Suppressor macrophage treated with lipopolysaccharide for 1 hour (primary cell): ENCODE results near the gene WDR11.
"Not testable (repeated sequence)": the region's sequence is repeated elsewhere in the genome, so short reads cannot be mapped to it uniquely, and the experiment has no call there.

Experiments used
- DNase-seq, 3 donors: peaks; one replicate each; pipeline ENCODE4 v3.0.0-alpha.2; 2020 to 2022

WDR11 gene

DNA sequence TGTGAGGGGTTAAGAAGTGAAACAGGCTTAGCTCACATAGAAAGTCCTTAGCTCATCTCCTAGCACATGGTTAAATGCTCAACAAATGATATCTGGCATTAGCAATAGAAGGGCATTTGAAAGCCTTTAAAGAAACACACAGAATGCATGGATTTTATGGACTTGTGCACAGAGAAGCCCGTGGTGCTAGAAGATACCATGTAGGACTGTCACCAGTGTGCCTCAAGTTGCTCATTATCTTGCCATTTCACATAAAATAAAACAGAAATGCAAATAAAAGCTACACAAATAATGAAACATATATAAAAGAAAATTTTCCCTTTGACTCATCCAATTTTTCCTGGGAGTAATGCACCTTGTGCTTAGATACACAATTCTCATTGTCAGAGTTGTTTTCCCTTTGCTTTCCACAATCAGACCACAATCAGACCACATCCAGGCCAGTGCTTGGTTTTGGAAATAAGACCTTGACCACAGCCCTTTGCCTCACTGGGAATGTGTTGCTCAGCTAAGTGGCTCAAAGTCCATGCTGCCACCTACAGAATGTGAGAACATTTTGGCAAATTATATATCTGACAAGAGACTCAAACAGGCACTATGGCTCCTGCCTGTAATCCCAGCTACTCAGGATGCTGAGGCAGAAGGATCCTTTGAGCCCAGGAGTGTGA lies 9.5 kb upstream of the WDR11 start:
- DNase-seq: peak in 1 of 3 donors; percentile 48

DNA sequence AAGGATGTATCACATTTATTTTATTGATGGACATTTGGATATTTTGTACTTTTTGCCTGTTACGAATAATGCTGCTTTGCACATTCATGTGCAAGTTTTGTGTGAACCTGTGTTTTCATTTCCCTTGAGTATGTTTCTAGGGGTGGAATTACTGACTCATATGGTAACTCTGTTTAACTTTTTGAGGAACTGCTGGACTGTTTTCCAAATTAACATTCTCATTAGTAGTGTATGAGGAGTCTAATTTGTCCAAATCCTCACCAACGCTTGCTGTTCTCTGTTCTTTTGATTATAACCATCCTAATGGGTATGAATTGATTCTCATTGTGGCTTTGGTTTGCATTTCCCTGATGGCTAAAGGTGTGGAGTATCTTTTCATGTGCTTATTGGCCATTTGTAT lies 3.2 kb downstream of the WDR11 start:
- peak in 2 of 3 donors; percentile 31 to 46 for DNase-seq

DNA sequence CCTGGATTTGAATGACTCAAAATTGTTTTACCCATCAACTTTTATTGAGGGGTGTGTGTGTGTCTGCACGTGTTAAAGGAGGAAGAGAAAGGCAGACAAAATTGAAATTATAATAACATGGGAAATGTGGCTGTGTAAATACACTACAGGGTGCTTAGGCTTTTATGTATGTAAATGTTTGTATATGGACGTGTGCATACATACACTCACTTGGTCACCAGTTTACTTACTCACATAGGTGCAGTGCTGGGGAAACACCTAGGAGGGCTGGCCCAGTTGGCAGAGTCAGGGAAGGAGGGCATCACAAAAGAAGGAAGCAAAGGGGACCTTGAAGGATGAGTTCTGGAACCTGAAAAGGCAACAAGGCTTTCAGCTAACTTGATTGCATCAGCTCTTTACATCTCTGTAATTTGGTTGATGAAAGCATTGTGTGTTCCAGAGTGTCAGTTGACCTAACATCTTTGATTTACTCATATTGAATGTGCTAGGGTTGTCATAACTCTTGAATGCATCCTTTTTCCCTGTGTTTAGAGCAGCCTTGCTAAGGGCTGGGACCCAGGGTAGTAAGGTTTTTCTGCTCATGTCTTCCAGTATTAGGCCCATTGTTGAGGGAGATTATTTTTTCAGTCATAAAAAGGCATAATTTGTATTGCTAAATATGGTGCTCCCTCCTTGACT lies 10.2 kb downstream of the WDR11 start:
- DNase-seq: no peak

DNA sequence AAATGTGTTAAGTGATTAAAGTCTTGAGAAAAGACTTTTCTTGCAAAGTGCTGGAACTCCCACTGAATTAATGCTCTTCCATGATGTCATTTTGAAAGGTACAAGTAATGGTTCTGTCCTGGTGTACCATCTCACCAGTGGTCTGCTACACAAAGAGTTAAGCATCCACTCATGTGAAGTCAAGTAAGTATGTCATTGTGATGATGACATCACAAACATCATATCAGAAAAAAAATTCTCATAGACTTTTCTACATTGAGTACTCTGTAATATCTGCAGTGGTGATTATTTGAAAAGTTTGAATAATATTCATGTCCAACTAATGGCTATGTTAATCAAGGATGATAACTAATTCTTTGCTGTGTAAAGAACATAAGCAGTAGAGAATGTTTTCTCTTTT lies 22.6 kb downstream of the WDR11 start:
- no peak for DNase-seq

DNA sequence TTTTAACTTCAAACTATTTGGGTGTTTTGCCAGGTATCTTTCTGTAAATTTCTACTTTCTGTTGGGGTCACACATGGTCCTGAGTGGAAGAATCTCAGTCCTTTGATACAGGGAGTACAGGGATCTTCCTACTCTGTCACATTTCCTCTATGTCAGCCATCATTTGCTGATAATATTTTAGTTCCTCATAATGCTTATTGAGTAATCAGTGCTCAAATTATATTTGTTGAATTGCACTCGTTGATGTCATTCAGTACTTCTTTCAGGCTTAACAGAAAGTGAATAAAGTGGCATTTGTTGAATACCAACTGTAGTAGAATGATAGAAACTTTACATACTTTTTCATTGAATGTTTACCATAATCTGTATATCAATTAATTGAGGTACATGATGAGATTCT lies 31.9 kb downstream of the WDR11 start:
- peak; percentile 29 to 83 (median 78) for DNase-seq

DNA sequence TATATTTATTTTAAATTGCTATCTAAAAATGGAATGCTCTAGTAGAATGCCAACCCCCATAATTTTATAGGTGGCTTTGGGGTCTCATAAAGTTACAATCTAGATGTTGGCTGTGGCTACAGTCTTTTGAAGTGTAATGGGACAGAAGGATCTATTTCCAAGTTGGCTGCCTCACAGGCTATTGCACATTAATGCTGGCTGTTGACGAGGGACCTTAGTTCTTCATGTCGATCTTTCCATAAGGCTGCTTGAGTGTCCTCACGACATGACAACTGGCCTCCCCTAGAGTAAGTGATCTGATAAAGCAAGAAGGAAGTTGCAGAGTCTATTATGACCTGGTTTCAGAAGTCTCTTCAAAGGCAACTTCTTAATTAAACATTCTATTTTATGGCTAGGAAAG lies 36.3 kb downstream of the WDR11 start:
- no peak for DNase-seq

DNA sequence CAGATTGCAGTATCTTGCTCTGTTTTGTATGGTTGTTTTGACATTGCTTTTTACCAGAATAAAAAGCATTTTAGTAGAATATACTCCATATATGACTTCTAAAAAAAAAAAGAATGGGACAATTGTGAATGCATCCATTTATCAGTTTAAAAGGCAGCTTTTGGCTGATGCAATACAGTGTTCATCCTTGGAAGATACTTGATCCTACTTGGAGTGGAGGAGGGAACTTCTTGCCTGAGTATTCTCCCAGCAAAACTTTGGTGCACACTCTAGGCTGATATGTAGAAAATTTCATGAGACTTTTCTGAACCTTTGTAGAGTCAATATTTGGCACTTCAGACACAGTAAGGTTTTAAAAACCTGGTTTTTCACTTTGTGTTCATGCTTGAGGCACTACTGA lies 40.2 kb downstream of the WDR11 start:
- DNase-seq: no peak

DNA sequence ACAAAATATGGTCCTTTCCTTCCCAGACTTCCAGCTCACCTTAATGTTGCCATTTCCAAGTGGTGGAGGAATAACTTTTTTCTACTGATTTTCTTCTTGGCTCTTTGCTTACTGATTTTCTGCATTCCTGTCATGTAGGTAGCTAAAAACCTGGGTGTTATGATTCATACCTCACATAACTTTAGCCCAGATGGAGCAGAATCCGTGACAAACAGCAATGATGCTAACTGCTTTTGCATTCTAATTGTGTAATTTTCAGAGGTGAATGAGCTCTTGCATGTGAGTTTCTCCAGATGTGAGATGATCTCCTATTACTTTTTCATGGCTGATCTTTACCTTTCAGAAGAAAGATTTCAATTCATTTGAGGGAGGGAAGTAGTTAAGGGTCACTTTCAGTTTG lies 43.4 kb downstream of the WDR11 start:
- DNase-seq: no peak

DNA sequence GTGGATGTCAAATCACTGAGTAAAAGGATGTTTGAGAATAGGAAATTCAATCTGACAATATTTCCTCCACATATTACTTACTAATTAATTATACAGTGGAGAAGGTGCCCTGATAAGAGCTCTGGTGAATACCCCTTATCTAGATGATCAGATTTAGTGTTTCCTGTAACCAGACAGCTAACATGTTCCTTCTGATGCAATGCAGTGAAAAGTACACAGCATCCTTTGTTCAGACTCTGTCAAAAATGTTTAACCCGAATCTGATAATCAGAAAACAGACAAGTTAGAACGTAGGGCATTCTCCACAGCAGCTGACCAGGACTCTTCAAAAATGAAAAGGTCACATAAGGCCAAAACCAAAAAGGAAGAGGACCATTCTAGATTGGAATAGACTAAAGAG lies 46.2 kb downstream of the WDR11 start:
- DNase-seq: no peak

DNA sequence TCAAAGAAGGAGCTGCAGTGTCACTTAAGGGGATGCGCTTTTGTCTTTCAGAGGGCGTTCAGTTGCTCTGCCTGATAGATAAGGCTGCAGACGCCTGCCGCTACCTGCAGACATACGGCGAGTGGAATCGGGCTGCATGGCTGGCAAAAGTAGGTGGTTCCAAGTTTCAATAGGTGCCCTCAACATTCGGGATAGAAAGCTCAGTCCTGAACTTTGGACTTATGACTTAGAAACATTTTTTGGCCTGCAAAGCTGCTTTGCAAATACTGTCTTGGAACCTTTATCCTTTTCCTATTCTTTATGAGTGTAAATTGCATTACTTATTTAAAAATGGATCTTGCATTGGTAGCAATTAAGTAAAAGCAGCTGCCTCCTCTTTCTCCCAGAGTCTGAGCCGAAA lies 54.1 kb downstream of the WDR11 start:
- DNase-seq: no peak

DNA sequence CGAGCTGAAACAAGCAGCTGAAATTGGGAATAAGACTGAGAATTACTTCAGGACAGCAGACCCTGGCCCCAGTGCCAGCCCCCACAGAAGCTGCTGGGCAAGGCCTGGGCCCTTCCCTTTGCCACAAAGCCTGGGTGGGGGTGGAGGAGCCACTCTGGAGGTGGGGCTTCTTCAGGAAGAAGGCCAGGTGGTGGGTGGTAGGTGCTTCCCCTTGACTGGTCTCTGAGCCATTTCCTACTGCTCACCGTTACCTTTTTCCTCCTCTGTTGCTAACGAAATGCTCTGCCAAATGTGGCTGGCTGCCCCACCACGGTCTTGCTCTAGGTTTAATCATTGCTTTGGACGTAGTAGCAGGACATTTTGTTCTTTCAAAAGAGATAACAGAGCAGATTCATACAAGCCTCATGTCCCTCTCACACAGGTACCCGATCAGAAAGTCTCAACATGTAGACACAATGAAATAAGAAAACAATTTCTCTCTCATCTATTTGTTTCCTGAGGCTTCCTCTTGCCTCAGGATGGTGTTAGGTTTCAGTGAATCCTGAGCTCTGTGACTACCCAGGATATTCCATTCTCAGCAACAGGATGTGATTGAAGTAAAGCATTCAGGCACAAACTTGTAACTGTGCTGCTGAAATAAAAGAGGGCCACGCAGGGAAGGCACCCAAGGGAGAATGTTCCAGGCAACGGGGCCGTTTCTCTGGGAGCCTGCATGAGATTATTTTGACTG lies 66.5 kb downstream of the WDR11 start:
- no peak for DNase-seq

DNA sequence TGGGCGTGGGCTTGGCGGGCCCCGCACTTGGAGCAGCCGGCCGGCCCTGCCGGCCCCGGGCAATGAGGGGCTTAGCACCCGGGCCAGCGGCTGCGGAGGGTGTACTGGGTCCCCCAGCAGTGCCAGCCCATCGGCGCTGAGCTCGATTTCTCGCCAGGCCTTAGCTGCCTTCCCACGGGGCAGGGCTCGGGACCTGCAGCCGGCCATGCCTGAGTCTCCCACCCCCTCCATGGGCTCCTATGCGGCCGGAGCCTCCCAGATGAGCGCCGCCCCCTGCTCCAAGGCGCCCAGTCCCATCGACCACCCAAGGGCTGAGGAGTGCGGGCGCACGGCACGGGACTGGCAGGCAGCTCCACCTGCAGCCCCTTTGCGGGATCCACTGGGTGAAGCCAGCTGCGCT lies 72.7 kb downstream of the WDR11 start:
- DNase-seq: not testable (repeated sequence)

DNA sequence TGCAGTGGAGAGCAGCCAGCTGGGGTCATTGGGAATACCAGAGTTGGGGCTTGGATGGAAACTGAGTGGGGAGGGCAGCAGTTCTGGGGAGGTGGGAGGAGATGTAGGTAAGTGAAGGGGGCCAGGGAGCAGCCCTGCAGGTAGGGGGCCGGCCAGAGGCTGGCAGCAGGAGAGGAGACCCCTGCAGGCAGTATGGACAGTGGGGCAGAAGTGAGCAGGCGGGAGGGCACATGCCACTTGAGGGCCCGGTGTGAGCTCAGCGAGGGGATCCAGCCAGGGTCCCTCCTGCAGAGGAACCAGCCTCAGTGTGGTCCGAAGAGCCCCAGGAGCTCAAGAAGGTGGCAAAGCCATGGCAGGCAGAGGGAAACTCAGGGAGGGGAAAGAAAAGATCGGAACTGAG lies 75.4 kb downstream of the WDR11 start:
- DNase-seq: no peak

DNA sequence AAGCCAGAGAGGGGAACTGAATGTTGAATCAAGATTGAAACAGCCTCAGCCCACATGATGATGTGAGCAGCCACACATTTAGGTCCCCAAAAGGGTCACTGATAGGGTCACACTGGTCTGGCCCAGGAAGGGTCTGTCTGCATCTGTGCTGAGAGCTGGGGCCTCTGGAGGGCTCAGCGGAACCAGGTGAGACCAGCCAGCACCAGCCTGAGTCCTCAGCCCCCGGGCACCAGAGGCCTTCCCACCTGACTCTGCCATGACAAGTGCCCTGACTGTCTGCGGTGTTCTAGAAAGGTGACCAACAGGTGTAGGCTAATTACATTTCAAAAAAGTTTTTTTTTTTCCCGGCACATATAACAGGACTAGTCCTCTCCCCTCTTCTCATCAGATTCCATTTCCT lies 76.2 kb downstream of the WDR11 start:
- DNase-seq: no peak

DNA sequence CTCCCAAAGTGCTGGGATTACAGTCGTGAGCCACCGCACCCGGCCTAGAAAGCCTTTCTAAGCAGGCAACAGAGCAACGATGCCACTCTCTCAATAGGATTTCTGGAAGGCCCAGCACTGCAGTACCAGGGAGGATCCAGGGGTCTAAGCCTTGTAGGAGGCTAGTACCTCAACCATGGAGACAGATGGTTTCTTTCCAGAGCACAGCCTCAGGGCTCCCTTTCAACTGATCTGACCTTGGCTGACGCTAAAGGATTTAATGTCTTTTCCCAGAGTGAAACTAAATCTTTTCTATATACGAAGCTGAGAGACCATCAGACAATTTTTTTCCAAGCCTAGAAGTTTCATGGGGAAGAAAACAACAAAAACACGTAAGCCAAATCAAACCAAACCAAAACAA lies 78.0 kb downstream of the WDR11 start:
- DNase-seq: no peak

DNA sequence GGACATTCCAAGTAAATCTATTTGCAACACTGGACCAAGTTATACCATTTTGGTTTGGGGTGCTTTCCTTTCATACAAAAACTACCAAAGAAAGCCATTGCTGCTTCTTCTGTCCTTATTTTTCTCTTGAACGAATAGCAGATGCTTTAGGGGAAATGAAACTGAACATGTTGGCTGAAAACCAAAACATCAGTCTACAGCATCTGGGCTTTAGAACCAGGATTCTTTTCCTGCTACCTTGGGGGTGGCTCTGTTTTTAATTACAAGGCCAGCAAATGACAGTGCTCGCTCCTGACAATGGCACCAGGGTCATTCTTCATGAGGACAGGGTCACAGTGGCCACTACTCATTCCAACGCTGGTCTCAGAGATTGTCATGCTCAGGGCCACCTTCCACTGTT lies 80.3 kb downstream of the WDR11 start:
- DNase-seq: no peak

DNA sequence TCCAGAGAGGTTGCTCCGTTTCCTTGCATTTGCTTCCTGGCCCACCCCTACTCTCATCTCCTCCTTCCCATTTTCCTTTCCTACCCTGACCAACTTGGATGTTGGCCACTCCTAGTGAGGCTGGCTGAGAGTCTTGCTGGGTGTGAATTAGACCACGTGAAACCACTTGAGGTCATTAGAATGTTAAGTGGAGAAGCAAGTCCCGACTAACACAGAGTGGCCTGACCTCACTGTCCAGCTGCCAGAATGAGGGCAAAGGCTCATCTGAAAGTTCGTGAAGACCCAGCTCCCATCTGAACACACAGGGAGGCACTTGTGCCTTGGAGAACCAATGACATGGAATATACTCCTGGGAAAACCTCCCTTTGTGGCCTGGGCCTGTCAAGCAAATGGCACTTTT lies 80.8 kb downstream of the WDR11 start:
- no peak for DNase-seq

DNA sequence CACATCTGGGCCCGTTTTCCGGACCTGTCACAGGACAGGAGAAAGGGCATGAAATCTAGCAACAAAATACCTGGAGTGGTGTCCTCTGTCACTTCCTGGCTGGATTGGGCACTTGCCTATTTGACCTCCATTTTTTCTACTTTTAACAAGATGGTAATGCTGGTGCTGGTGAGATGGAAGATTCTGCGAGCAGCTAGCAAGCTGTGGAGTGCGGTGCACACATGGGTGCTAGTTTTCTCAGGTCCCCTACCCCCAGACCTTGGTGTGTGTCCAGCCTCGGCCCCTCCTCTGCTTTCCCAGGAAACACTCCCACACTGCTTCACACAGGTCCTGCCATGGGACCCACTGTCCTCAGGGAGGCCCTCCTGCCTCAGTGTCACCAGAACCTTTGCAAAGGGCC lies 87.7 kb downstream of the WDR11 start:
- DNase-seq: no peak

DNA sequence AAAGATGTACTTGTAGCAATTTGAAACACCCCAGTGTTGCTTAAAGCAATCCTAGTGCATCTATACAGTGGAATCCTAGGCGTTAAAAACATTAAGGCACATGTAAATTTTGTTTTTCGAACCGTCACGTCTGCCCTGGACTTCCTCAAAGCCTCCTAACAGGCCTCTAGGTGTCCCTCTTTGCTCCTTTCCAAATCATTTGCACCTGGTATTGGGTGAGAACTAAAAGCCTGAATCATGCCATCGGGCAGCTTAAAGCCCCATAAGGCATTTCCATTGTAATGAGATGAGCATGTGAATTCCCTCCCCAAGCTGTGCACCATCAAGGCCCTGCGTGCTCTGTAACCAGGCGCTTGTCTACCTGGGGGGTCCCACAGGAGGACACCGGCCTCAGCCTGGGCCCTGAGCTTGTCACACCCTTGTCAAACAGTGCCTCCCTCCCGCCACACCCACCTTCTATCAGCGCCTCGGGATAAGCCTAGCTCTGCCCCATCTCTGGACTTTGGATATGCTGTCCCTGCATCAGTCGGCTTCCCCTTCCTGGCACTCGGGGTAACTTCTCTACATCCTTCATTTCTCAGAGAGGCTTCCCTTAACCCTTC lies 89.2 kb downstream of the WDR11 start:
- no peak for DNase-seq

DNA sequence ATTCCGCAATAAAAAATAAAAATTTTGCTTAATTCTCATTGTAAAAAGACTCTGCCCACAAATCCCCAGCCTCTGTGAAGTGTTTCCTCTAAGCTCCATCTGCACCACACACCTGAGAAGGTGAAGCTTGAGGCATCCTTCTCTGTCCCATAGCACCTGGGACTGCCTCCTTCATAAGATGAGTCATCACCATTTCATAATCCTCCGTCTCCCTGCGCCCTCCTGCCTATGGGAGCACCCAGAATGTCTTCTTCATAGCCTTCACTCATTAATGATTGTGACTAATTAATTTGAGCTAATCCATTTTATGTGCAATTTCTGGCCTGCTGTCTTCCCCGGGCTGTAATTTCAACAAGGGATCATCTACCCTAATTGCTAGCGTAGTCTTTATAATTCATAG lies 90.3 kb downstream of the WDR11 start:
- no peak for DNase-seq

DNA sequence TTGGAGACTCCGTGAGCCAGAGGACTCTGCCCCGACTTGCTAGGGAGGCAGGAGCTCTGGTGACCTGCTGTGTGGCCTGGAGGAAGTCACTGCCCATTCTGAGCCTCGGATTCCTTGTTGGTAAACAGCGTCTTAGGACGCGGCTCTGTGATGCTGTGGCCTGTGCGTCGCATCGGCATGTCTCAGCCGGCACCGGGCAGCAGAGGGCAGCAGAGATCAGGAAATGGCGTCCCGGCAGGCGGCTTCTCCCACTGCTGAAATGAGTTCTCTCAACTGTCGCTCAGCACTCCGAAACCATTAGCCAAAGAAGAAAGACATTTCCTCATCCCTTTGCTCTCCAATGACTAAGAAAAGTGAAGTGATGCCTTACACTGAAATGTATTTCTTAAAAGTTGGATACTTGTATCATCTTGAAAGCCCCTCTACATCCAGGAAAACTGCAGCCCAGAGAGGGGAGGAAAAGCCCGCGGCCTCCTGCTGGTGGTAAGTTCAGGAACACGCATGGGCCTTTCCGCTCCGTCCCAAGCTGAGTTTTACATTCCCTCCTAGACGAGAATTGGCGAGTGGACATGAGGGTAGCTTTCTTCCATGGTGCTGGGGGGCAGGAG lies 91.7 kb downstream of the WDR11 start:
- peak; percentile 73 to 88 (median 84) for DNase-seq

DNA sequence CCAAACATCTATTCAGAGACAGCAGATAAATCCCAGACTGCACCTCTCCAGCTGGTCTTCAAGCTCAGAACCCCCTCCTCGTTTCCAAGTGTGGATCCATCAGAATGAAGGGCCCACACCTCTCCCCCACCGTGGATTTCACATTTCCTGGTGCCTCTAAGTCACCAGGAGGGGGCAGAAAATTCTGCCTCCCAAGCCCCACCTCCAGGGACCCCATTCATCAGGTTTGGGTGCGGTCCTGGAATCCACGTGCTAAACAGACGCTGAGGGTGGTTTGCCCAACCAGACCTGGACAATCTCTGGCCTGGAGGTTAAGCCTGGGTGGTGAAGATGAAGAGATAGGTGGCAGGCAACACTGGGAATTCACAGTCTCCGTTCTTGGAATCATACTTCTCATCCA lies 92.4 kb downstream of the WDR11 start:
- DNase-seq: no peak

DNA sequence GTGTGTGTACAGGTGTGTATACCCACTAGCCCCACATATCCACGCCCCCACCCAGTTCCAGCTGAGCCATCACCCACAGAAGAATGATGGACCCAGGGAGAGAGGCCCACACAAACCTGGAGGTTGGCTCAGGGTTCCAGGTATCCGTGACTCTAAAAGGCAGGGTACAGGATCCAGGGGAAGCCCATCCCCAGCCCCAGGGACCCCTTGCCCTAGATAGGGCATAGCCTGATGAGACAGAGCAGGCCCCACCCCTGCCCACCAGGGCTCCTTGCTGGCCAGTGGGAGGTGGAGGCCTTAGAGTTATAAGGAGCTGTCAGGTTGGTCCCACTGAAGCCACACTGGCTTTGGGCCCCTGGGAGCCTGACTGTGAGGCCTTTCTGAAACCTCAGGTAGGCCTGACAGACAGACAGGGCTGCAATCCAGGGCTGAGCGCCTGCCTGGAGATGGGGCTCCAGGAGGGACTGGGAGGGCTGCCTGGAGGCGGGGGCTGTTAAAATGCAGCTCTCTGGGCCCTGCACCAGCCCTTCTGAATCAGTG lies 93.5 kb downstream of the WDR11 start:
- DNase-seq: no peak
